A673 (cell line): Measurements from ENCODE around the gene SELENON.

Experiments
- EZH2 ChIP-seq: fragments of 200-600 bp; sonication (generic); IDR thresholded peaks from 2 replicates; pipeline ENCODE4 v1.6.1; 2017; ENCODE audit warnings: borderline replicate concordance, low read depth, mild to moderate bottlenecking, mixed read lengths, antibody characterized with exemption, low read length; ENCODE audit not compliant: poor library complexity, severe bottlenecking
- TF ChIP-seq, protein P1 (sequence below): fragments of 300-800, 200-600 bp; sonication (generic); conservative IDR thresholded peaks from 2 replicates; pipeline ENCODE4 v1.5.1; 2017; ENCODE audit warnings: low read depth, mild to moderate bottlenecking, antibody characterized with exemption, low read length, moderate library complexity, mixed read lengths

DNA sequence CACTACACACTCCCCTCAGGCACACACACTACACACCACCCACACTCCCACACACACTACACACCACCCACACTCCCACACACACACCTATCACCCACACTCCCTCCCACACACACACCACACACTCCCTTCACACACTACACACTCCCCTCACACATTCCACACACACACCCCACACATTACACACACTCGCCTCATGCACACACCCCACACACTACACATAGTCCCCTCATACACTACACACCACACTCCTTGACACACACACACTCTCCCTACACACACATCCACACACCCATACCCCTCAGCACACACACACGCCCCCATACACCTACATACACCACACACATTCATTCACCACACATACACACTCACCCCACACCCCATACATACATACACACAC is 31.0 kb upstream of the SELENON start:
- TF ChIP-seq, protein P1, sequence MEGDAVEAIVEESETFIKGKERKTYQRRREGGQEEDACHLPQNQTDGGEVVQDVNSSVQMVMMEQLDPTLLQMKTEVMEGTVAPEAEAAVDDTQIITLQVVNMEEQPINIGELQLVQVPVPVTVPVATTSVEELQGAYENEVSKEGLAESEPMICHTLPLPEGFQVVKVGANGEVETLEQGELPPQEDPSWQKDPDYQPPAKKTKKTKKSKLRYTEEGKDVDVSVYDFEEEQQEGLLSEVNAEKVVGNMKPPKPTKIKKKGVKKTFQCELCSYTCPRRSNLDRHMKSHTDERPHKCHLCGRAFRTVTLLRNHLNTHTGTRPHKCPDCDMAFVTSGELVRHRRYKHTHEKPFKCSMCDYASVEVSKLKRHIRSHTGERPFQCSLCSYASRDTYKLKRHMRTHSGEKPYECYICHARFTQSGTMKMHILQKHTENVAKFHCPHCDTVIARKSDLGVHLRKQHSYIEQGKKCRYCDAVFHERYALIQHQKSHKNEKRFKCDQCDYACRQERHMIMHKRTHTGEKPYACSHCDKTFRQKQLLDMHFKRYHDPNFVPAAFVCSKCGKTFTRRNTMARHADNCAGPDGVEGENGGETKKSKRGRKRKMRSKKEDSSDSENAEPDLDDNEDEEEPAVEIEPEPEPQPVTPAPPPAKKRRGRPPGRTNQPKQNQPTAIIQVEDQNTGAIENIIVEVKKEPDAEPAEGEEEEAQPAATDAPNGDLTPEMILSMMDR, result no peak
- no peak for TF ChIP-seq EZH2
